ENCODE data around the gene CSGALNACT2. TPM values are rescaled to one million over a fixed set of nuclear protein-coding genes. Genes with fewer than 3 reads are reported as not detected.

Gene CSGALNACT2
- total RNA-seq, 1 experiment from 2014 or later, result 1.3 TPM

DNA sequence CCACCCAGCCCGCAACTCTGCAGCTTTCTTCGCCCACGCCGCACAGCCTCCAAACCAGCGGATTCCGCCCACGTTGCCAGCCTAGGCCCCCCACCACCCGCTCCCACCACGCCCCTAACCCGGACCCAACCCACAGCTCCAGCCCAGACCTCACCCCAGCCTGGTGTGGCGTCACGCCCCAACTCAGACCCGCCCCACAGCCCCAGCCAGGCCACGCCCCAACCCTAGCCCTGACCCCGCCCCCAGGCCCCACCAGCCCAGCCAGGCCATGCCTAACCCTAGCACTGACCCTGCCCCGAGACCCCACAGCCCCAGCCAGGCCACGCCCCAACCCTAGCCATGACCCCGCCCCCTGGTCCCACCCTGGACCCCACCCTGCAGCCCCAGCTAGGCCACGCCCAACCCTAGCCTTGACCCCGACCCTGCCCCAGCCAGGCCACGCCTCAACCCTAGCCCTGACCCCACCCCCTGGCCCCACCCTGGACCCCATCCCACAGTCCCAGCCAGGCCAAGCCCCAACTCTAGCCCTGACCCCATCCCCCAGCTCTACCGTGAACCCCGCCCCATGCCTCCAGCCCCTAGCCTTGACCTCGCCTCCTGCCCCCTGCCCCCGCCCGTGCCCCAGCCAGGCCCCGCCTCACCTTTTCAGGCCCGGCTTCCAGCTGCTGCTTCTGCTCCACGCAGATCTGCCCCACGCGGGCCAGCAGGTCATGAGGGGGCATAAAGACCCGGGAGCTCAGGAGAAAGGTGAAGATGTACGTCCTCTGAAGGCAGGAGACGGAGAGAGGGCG lies 64.6 kb downstream of the CSGALNACT2 start:
- DNase-seq (ENCODE audit: low spot score), result no peak

DNA sequence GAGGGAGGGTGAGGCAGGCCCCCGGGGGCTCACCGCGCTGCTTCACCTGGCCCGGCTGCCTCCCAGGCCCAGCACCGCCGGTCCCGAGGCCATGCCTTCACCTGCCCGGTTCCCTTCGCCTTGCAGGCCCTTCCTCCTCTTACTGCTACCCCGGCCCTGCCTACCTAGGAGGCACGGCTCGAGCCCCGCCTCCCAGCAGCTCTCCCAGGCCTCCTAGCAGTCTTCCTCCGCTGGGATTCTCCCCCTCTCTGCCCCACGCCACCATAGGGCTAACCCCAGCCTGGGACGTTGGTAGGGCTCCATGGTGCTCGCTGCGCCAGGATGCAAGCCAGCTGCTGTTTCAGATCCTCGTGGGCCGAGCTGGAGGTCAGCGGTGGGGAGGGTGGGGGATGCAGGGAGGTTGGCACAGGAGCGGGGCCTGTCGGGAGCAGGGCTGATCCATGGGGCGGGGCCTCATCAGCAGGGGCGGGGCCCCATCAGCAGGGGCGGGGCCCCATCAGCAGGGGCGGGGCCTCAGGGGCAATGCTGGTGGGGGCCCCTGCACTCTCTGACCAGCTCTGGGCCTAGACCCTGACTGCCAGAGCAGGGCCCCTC lies 65.3 kb downstream of the CSGALNACT2 start:
- DNase-seq (ENCODE audit: low spot score), result no peak

DNA sequence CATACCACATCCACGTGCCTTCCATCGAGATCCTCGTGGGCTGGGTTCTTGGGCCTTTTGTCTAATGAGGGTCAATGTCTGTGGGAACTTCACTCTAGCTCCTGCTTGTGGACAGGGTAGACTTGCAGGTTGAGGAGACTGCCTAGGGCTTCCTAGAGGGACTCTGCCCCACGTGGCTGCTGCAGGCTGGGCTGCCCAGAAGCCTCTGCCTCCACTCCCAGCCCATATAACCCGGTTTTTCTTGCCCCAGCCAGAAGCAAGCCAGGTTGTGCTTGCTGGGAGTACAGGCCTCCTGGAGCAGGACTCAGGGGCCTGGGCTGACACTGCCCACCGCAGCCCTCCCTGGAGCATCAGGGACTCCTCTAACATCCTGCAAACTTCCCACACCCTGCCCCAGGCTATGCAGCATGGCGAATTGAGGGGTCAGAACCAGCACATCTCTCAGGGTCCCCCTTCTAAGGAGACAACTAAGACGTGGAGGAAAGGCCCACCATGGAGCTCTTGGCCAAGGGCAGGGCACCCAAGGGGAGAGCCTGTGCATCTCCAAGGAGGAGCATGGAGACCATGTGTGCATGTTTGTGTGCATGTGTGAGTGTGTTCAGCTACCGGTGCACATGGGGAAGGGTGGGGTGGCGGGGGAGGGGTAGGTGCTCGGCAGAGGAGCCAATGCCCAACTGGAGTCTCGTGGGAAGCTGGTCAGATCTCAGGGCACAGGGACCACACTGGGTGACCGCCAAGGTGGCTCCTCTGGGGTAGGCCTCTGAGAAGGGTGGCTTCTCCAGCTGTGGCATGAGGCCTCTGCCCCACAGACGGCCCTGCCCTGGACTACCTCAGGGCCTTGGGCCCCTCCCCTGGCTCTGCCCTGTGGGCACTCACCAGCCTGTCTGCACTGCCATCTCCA lies 66.0 kb downstream of the CSGALNACT2 start:
- peak; percentile 15 for DNase-seq (ENCODE audit: low spot score)

DNA sequence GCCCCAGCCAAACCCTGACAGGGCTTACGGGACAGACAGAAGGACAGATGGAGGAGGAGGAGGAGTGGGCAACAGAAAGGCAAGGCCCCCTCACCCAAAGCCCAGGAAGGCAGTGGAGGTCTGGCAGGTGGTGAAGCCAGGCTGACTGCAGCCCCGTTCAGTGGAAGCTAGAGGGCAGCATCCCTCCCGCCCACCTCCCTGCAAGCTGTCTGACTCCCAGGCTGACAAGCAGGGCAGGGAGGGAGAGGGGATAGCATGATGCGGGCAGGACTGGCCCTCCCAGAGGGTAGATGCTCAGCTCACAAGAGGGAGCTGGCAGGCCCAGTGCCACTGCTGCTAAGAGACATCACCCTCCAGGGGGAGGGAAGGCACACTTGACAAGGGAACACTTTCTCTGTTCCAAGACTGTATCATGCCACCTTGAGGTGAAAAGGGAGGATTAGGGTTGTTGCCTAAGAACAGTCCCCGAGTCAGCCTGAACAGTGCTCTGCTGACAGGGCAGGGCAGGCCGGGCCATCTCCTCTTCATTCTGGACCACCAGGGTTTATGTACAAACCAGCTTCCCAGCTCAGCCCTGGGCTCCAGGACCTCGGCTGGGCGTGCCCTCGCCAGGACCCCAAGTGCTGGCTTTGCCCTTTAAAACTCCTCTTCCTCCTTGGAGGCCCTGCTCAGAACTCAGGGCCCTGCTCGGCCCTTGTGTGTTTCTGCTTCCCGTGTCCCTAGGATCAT lies 66.9 kb downstream of the CSGALNACT2 start:
- peak; percentile 60 for DNase-seq (ENCODE audit: low spot score)

DNA sequence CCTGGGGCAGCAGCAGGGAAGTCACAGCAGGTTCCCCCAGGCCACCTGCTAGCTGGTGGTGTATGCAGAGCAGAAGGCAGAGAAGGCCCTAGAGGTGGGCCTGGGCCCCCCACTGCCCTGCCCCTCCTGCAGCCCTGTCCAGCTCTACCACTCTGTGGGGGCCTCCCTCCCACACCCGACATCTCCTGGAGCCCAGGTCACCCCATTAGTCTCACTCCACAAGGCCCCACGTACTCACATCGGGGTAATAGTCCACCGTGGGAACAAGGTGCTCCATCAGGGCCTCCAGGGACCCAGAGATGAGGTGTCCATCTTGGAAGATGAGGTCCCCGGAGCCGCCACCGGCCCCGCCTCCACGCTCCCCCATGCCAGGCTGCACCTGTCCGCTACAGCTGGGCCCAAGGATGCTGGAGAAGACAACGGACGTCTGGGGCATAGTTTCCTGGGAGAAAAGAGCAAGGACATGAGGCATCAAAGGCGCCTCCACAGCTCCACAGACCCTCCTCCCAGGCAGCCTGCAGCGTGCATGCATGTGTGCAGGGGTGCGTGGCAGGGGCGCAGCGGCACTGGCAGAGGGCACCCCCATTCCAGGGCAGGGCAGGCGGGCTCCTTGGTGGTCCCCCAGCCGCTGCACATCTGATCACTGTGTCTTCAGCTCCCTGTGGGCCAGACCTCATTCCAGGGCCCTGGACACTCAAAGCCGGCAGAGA lies 67.6 kb downstream of the CSGALNACT2 start:
- DNase-seq (ENCODE audit: low spot score), result no peak

DNA sequence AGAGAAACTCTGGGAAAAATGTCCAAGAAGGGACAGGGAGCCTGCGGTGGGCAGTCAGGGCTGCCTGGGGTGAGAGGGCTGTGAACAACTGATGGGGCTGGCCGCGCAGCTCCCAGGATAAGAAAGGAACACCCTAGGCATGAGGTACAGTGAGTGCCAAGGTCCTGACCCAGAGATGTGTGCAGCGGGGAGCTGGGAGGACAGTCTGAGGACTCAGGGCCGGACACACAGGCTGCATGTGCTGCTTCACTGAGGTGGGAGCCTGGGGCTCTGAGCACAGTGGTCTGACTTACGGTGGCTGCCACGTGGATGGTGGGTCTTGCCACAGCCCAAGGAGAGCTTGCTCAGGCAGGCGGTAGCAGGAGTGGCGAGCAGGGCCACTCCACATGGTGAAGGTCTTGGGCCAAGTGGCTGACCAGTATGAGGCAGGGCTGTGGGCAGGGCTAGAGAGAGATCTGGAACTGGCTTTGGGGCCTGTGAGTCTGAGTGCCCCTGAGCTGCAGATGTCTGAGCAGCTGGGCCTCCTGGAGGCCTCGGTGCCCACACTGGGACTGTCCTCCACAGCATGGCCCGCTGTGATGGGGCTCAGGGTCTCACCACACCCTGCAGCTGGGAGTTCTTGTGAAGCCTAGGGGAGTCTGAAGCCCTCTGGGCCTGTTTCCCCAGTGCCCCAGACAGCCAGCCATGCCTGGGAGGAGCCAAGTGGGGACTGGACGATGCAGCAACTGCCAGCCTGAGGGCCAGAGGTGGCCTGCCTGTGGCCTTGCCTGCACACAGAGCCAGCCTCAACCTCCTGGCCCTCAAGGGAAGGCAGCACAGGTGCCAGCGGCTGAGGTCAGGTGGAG lies 68.4 kb downstream of the CSGALNACT2 start:
- no peak for DNase-seq (ENCODE audit: low spot score)

DNA sequence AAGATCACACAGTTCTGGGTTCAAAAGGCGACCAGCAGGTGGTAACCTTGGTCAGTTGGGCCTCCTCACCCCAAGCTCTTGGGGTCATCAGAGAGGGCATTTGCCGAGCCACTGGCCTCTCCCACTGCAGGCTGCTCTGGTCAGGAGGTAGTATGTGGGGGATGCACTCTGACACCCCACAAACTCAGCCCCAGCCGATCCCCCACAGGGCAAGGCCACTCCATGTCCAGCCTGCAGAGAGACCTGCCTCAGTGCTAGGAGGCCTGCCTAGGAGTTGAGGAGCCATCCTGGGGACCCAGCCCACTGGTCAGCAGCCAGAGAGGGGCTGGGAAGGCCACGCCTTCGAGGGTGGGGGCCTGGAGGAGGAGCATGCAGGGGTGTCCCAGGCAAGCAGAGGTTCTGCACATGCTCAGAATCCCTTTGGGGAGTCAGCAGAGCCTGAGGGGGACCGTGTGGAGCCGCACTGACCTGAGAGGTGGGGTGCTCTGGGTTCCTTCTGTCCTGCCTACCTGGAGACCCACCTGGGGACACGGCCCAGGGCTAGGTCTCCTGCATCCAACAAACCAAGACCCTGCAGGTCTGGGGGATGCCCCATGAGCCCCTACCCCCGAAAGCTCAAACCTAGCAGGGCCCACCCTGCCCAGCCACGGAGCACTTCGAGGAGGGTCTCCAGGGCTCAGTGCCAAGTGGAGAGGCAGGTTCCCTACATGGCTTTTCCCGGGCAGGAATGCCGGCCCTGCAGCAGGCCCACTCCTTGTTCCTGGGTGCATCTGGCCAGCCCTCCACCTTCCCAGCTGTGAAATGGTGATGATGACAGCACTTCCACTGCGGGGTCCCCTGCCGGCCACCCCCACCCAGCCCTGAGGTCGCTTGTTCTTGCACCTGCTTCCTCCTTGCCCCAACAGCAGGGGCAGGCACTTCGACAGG lies 70.2 kb downstream of the CSGALNACT2 start:
- DNase-seq (ENCODE audit: low spot score), result no peak

DNA sequence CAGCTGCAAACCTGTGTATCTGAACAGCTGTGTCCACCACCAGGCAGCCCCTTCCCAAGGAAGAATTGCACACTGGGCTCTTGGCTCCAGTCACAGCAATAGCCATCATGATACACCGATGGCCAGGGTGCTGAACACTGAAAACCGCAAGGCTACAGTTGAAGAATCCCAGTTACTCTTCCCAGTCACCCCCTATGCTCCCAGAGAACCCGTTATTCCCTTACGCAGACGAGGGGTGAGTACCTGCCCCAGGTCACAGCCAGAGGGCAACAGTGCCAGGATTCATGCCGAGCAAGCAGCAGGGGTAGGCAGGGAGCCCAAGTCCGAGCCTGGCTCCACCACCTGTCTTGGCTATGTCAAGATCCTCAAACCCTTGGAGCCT lies 70.8 kb downstream of the CSGALNACT2 start:
- no peak for DNase-seq (ENCODE audit: low spot score)

DNA sequence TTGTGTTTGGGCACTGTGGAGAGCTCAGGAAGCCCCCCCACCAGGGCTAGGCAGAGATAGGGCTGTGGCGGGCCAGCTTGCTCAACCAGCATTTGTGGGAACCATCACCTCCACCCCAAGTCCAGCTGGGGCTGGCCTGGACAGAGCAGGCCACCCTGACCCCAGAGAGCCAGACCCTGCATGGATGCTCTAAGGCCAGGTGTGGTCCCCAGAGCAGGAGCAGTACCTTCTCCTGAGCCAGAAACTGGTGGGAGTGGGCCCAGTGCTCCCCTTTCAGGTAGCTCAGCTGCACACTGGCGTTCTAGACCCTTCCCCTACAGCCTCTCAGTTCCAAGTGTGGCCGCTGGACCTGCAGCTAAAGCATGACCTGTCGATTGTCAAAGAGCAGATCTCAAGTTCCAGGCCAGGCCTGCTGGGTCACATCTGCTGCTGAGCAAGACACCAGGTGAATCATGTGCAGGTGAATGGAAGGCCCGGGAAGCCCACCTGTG lies 71.5 kb downstream of the CSGALNACT2 start:
- no peak for DNase-seq (ENCODE audit: low spot score)

DNA sequence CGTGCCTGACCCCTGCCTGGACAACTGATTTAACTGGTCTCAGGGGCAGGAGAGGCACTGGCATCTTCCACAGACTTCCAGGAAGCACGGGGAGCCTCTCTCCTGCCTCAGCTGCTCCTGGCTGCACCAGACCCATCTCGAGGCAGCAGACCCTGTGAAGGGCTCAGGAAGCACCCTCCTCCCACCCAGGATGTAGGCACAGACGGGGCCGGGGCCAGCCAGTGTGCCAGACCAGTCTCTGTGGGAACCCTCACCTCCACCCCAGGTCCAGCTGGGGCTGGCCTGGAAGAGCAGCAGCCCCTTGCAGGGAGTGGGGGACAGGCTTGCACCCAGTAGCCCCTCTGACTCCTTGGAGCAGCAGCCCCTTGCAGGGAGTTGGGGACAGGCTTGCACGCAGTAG lies 72.3 kb downstream of the CSGALNACT2 start:
- no peak for DNase-seq (ENCODE audit: low spot score)

DNA sequence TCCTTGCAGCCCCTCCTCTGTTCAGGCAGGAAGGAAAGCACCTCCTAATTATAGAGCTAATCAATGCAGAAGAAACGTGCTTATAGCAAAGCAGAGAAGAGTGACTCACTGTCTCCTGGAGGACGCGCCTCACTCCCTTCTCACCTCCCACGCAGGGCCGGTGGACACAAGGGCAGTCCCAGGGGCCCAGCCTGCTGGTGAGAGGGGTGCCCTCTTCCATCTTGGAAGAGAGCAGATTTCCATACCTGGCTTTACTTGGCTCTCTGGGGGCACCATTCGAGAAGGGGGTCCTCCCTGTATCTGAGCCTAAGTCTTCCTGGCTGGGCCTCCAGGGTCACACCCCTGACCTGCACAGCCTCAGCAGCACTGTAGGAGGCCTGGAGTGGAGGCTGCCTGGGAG lies 72.8 kb downstream of the CSGALNACT2 start:
- DNase-seq (ENCODE audit: low spot score), result no peak

DNA sequence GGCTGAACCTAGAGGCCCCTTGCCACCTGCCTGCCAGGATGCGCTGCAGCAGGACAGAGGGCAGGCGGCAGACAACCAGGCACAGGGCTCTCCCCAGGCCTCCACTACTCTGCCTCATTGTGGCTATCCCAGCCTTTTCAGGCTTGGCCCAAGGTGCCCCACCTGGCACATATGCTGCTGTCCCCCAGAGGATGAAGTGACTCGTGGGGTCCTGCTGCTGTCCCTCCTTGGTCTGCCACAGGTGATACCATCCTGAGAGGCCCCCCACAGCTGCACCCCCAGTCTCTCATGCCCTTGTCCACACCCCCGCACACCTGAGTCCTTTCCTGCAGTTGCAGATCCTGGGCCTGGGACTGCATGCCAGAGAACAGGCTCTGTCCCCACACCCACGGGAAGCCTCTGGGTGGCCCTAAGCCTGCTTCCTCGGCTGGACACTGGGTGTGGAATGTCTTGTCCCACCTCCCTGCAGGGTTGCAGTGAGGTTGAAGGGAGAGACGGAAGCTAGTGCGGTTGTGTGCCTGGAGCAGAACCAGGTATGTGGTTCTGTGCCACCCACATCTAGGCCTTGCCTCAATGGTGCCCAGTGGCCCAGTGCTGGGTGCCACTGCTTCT lies 73.3 kb downstream of the CSGALNACT2 start:
- no peak for DNase-seq (ENCODE audit: low spot score)

DNA sequence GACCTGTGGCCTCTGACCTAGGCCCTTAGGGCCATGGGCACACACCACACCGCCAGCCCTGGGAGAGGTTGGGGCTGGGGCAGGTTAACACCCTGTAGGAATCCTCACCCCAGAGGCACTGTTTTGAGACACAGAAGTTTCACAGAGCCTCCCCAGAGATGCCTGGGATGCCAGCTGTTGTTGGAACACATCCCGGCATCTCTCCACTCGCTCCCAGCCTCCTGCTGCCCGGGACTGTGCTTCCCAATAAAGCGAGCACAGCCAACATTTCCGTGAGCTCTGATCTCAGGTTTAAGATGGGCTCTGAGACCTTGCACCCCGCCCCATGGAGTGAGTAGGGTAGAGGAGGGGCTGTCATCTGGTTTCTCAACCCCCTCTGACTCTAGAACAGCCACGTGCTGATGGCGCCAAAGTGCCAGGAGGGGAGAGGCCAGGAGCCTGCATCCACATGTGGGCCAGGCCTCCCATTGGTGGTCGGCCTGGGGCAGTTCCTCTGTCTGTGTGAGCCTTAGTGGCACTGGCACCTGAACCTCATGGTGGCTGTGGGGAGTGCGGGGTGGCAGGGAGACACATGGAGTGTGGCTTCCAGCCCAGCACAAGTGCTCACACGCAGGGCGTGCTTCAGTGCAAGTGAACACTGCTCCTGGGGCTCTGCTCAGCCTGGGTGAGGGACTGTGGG lies 73.9 kb downstream of the CSGALNACT2 start:
- no peak for DNase-seq (ENCODE audit: low spot score)

DNA sequence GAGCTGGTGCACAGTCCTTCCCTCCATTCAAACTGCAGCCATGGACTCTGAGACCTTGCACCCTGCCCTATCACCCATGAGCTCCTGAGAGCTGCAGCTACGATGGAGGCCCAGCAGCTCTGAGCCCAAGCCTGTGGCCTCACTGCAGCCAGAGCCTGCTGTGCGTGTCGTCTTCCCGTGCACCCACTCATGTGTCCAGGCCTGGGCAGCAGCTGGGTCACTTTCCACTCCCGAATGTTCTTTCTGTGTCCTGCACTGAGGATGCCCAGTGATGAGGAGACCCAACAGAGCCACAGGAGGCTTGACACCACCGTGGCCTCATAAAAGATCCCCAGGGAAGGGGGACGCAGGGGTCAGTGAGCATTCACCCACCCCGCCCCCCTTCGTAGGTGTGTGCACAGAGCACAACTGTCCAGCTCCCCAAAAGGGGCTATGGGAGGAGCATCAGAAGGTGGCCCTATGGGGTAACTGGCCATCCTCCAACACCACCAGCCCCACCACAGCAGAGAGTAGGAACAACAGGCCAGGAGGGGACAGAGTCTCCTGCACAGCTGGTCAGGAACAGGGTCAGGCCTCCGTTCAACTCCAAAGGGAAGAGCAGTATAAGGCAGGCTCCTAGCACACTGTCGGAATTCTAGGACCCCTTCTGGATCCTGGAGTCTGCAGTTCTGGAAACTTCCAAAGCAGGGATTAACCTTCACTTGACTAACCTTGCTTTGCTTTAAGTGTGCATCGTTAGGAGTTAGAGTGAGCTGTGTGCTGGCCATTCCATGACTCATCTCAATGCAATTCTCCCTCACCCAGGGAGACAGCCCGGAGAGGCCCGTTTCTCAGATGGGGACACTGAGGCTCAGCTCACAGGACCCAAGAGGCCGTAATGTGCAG lies 76.1 kb downstream of the CSGALNACT2 start:
- DNase-seq (ENCODE audit: low spot score), result no peak

DNA sequence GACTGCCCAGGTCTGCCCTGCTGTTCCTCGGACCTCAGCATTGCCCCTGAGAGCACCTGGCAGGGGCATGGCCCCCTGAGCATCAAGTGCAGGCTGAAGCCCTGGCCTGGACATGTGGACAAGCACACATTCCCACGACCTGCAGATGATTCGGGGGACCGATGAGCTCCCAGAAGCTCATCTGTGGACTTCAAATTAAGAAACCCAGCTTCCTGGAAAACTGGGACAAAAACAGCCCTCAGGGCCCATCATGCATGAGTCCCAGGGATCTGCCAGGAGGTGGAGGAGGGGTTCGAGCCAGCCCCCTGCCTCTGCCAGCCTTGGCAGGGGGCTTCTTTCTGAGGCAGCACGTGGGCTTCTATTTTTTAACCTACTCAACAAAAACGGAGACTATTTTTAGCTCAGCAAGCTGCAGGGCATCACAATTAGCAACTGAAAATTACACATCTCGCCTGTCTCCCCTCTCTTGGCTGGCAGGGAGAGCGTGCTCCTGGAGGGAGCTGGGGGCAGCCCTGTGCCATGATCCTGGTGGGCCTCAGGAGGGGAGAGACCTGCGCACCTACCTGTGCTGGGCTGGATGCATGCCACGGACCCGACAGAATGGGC lies 76.8 kb downstream of the CSGALNACT2 start:
- DNase-seq (ENCODE audit: low spot score), result no peak

DNA sequence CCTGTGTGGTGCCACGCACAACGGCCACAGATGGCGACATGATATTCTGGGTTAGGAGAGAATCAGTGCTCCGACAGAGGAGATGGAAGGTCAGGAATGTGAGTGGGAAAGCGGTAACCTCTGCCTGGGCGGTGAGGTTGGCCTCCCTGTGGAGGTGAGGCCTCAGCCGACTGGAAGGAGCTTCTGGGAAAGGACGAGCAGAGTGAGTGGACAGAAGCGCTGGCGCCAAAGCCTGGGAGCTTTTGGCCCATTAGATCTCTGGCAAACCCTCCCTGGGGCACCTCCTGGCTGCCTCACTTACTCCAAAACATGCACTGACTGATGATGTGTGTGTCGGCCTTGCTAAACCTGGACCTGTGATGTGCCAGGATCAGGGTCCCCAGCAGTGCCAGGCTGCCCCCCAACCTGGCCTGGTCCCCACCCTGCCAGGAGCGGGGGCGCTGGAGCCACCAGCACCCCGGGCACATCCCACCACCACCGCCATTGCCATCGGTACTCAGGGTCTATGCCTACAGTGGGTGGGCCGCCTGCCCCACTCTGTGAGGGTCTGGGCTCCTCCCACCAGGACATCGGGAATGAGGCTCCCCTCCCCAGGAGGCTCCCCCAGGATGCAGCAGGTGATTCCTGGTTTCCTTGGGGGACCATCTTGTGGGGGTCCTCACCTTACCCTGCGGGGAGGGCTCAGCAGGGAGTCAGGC lies 77.7 kb downstream of the CSGALNACT2 start:
- no peak for DNase-seq (ENCODE audit: low spot score)
